Glomerular visceral epithelial cell (primary cell): ENCODE data around the gene LOC101059915.
"Not testable (repeated sequence)": the region's sequence is repeated elsewhere in the genome, so short reads cannot be mapped to it uniquely, and the experiment has no call there.

Experiments used
- DNase-seq: peaks from one replicate; pipeline ENCODE4 v3.0.0-alpha.2; 2016; ENCODE audit errors: extremely low spot score

The LOC101059915 gene

DNA sequence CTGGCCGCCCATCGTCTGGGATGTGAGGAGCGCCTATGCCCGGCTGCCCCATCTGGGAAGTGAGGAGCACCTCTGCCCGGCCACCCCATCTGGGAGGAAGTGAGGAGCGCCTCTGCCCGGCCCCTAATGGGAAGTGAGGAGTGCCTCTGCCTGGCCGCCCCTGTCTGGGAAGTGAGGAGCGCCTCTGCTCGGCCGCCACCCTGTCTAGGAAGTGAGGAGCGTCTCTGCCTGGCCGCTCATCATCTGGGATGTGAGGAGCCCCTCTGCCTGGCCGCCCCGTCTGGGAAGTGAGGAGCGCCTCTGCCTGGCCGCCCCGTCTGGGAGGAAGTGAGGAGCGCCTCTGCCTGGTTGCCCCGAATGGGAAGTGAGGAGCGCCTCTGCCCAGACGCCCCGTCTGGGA lies 8.3 kb downstream of the LOC101059915 start:
- DNase-seq = not testable (repeated sequence)

DNA sequence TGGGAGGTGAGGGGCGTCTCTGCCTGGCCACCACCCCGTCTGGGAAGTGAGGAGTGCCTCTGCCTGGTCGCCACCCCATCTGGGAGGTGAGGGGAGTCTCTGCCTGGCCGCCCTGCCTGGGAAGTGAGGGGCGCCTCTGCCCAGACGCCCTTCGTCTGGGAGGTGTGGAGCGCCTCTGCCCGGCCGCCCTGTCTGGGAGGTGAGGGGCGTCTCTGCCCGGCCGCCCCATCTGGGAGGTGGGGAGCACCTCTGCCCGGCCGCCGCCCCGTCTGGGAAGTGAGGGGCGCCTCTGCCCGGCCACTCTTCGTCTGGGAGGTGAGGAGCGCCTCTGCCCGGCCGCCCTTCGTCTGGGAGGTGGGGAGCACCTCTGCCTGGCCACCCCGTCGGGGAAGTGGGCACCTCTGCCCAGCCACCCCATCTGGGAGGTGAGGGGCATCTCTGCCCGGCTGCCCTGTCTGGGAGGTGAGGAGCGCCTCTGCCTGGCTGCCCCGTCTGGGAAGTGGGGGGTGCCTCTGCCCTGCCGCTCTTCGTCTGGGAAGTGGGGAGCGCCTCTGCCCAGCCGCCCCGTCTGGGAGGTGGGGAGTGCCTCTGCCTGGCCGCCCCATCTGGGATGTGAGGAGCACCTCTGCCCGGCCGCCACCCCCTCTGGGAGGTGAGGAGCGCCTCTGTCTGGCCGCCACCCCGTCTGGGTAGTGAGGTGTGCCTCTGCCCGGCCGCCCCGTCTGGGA lies 8.9 kb downstream of the LOC101059915 start:
- DNase-seq = not testable (repeated sequence)

DNA sequence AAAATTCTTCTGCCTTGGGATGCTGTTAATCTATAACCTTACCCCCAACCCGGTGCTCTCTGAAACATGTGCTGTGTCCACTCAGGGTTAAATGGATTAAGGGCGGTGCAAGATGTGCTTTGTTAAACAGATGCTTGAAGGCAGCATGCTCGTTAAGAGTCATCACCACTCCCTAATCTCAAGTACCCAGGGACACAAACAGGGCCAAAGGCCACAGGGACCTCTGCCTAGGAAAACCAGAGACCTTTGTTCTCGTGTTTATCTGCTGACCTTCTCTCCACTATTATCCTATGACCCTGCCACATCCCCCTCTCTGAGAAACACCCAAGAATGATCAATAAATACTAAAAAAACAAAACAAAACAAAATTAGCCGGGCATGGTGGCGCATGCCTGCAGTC lies 9.8 kb downstream of the LOC101059915 start:
- not testable (repeated sequence) for DNase-seq

DNA sequence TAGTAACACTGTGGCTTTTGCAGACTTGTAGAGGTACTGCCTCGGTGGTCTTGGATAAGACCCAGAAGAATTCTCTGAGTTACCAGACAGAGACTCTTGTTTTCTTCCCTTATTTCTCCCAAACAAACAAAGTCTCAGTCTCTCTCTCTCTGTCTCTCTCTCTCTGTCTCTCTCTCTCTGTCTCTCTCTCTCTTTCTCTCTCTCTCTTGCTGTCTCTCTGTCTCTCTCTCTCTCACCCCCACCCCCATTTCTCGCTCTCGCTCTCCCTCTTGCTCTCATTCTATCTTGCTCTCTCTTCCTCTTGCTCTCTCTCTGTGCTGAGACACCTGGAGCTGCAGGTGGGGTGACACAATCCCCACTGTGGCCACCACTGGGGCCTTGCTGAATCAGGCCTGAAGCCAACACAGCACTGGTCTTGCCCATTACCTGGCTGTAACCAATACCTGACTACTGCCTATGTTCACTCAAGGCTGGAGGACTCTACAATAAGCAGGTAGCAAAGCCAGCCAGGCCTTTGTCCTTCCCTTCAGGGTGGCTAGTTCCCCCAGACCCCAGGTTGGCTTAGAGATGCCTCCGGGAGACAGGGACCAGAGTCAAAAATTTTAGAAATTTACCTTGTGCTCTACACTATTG lies 12.3 kb downstream of the LOC101059915 start:
- DNase-seq = no peak

DNA sequence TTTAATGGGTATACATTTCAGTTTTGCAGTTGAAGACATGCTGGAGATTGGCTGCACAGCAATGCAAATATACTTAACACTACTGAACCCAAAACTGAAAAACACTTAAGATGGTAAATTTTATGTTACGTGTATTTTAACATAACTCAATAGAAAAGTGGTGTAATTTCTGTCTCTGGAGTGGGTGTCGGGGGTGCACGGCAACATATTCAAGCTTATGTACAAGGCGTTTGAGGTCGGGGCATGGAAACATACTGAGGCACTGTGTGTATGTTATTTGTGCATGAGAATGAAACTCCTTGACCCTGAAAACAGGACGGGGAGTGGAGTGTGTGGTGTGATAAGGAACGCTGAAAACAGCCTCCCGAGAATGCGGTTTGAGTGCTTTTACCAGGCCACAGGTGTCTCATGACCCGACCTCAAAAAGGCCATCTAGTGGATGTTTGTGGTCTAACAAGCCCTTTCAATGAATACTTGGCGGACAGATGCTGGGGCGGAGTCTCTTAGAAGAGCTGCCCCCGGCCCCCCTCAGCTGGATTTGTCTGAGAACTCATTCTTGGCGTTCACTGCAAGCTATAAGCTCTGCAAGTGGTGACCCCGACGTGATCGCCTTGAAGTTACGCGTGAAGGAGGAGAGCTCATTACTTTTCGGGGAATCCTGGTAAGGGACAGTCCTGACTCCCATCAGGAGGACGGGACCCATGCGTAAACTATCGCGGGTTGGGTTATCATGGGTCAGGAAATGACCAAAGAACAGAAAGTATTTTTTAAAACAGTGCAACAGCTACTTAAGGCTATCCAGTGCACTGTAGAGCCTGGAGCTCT lies 29.5 kb downstream of the LOC101059915 start:
- DNase-seq = not testable (repeated sequence)

DNA sequence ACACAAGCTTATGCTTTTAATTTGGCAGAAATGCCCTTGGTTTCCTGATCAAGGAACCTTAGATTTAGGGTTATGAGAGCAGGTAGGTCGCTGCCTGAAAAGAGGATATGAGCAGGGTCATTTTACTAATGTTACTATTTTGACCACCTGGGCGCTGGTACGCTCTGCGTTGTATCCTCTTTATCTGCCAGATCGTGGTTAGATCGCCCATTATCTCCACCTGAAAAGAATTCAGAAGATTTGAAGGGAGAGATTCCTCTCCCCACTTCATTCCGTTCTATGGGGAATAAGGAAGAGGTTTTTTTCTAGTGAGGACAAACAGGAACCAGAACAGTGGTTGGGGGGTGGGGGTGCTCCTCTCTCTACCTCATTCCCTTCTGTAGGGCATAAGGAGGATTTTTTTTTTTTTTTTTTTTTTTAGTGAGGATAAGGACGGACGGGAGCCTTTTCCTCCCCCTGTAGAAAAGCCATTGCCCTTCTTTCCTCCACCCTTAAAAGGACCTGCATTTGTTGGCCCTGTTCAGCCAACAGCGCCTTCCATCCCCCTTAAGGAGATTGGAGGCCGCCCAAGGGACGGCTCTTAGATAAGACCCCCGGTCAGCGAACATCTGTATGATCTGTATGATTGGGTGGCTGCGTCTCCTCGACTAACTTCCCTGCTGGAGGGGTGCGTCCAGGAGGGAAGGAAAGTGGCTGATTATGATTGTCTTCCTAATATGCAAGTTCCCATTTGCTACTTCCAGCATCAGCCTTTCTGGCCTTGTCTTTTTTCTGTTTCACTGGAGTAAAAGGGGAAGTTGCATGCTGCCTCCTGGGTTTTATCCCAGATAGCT lies 30.3 kb downstream of the LOC101059915 start:
- DNase-seq = not testable (repeated sequence)

DNA sequence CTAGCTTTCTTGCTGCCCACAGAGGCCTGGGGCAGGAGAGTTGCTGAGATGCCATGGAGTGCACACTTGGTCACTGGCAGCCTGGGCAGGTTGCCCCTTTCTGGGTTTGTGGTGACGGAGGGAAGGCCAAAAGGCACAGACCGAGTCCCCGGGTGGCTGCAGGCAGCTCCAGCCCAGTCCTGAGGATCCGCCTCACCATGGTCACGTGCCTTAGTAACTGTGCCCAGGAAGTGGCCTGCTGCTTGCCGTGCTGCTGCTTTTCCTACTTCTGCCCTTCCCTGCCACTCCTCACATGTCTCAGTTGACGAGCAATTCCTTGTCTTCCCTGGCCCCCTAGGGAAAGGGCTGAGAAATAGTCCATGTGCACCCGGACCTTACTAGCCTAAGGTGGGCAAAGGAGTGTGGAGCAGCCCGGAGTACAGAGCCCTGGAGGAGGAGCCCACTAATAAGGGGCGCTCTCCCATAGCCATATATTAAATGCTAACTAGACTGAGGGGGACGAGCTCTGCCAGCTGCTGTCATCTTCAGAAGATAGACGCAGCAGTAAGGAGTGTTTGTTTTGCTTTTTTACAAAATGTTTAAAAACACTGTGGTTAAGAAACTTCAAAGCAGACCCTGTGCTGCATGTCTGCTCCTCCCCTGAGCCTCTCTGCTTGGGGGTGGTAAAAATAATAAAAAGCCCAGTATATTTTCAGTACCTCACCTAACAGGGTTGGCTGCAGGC lies 31.1 kb downstream of the LOC101059915 start:
- not testable (repeated sequence) for DNase-seq

DNA sequence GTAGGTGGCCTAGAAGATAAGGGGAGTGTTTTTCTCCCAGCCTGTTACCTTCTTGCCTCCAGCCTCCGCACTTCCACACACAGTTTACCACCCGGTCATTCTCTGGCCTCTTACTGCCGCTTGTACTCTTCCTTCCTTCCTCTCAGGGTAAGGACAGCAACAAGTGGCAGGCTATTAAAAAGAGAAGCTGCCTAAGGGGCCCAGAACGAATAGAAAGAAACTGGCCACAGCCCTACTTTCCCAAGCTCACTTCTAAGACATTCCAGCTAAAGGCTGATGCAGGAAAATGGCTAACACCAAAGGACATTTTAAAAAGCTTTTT lies 31.6 kb downstream of the LOC101059915 start:
- DNase-seq = not testable (repeated sequence)

DNA sequence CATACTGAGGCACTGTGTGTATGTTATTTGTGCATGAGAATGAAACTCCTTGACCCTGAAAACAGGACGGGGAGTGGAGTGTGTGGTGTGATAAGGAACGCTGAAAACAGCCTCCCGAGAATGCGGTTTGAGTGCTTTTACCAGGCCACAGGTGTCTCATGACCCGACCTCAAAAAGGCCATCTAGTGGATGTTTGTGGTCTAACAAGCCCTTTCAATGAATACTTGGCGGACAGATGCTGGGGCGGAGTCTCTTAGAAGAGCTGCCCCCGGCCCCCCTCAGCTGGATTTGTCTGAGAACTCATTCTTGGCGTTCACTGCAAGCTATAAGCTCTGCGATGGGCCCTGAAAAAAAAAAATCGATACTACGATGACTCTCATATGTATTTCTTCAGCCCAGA lies 35.5 kb downstream of the LOC101059915 start:
- DNase-seq = not testable (repeated sequence)

DNA sequence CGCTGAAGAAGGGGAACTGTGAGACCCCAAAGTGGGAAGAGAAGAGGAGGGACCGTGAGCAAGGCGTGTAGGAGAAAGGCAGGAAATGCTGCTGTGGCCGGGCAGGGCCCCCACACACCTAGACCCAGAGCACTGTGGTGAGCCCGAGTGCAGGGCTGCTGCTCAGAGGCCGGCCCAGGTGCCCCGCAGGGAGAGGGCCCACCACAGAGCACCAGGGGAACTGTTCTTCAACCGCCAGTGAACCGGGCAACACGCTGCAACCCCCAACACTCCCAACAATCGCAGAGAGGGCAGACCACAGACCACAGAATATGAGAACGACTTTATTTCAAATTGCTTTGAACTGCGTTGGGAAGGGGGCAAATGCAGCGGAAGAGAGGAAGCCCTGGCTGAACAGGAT lies 46.7 kb downstream of the LOC101059915 start:
- not testable (repeated sequence) for DNase-seq

DNA sequence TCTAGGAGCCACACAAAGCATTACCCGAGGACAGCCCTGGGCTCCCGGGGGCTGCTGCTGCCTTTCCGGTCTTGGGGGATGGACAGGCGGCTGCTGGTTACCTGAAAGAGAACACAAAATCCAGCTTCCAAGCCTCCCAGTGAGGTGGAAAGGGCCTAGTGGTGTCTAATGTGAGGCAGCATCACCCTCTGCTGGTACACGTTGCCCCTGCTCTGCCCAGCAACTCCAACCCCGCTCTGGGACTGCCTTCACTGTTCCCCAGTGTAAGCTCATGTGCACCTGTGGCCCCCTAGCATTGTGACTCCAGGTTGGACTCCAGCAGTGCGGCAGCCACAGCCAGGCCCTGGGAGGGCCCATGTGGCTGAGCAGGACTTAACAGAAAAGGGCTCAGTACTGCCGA lies 48.2 kb downstream of the LOC101059915 start:
- DNase-seq = not testable (repeated sequence)

DNA sequence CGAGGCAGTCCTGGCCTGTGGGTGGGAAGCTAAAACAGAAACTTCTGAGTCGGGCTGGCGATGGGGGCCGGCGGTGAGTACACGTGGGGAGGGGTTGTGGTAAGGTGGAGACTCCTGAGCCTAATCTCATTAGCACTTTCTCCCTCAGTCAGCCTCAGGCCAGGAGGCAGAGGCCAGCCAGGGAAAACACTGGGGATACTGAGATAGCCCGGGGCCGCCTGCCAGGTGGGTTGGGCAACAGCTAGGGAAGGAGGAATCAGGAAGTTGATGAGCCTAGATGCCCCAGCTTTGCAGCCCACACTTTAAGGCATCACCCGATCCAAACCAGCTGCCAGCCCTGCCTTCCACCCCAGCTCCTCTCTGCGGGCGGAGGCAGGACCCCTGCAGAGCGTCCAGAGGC lies 49.0 kb downstream of the LOC101059915 start:
- DNase-seq = not testable (repeated sequence)

DNA sequence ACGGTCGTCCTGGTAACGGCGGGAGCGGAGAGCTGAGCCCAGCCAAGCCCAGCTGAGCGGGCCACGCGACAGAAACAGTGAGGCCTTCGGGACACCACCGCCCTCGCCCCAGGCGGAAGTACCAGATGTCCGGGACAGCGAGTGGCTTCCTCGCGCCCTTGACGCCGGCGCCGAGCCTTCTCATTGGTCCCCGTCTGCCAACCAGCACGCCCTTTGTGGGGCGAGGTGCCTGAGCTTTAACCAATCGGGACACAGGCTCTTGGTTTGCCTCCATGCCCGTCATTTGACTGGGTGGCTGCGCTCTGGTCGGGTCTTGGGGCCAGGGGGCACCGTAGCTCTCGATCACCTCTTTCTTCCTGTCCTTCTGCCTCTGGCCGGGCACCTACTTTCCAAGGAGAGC lies 50.8 kb downstream of the LOC101059915 start, which contains the start of gene CXorf49:
CXorf49 (minus strand) TSS at position 101 of the 400 bp plus-strand sequence. CDS start 134 bp downstream, outside the sequence.
- not testable (repeated sequence) for DNase-seq

DNA sequence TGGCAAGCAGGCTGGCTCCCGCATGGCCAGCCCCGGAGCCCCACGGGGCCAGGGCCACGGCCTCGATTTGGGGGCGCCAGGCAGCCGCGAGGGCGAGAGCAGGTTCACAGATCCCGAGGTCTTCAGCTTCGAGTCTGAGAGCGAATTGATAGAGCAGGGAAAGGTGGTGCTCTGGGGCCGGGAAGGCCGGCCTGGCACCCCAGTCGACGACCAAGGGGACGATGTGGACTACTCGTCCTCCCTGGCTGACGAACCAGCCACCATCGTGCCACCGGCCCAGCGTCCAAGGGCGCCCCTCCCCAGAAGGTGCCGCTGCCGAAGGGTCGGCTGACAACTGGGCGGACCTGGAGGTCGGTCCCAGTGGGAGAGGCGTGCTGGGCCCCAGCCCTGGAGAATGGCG lies 51.8 kb downstream of the LOC101059915 start:
- DNase-seq = not testable (repeated sequence)

DNA sequence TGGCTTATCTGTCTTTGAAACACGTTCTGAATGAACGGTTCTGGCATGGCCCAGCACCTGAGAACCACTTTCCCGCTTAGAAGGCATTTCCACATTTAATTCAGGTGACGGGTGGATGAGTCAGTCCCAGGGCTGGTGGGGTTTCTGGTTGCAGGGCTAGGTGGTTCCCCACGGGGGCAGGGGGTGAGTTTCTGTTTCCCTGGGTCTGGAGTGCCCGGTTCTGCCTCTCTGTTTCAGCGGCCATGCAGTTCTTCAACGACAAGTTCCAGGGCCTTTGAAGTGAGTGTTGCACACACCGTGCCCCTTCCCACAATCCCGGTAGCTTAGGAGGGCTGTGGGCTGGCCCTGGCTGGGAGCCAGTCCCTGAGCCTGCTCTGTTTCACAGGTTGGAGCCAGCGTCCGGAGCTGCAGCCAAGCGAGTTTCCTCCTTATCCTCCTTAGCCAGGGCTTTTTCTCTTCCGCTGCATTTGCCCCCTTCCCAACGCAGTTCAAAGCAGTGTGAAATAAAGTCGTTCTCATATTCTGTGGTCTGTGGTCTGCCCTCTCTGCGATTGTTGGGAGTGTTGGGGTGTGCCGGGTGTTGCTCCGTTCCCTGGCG lies 53.0 kb downstream of the LOC101059915 start:
- not testable (repeated sequence) for DNase-seq
